Calu3 (cell line): Measurements from ENCODE around the gene WASF3. TPM values are rescaled to one million over a fixed set of nuclear protein-coding genes. Genes with fewer than 3 reads are reported as not detected.
"Not testable (repeated sequence)": the region's sequence is repeated elsewhere in the genome, so short reads cannot be mapped to it uniquely, and the experiment has no call there.

ENCODE experiments used
- BruUV-seq: library from RNA; stranded (reverse); fragments of 400-500 nt; replicated peaks from 2 replicates; lab custom pipeline; 2021; lab: Mats Ljungman, UMichigan
- CTCF ChIA-PET: fragments of 300-600 bp; sonication (Branson Sonifier 250); formaldehyde crosslinking; loops from one replicate; lab custom pipeline; 2022; ENCODE audit warnings: antibody characterized with exemption; lab: Charles Lee
- DNase-seq: peaks from one replicate; pipeline ENCODE4 v3.0.0; 2022
- H3K27ac Mint-ChIP-seq: one replicate; pipeline ENCODE4 v1.8.0; 2022; ENCODE audit warnings: mixed read lengths; ENCODE audit not compliant: unreplicated experiment
- H3K27me3 Mint-ChIP-seq: one replicate; pipeline ENCODE4 v1.8.0; 2022; ENCODE audit warnings: mixed read lengths; ENCODE audit not compliant: unreplicated experiment
- H3K36me3 Mint-ChIP-seq: one replicate; pipeline ENCODE4 v1.8.0; 2022; ENCODE audit warnings: mild to moderate bottlenecking, moderate library complexity, mixed read lengths; ENCODE audit not compliant: insufficient read depth, unreplicated experiment
- H3K4me1 Mint-ChIP-seq: one replicate; pipeline ENCODE4 v1.8.0; 2022; ENCODE audit warnings: mild to moderate bottlenecking, low read depth, mixed read lengths; ENCODE audit not compliant: unreplicated experiment
- H3K4me3 Mint-ChIP-seq: one replicate; pipeline ENCODE4 v1.8.0; 2022; ENCODE audit warnings: mild to moderate bottlenecking, low read depth, moderate library complexity, mixed read lengths; ENCODE audit not compliant: unreplicated experiment
- H3K9me3 Mint-ChIP-seq: one replicate; pipeline ENCODE4 v1.8.0; 2022; ENCODE audit warnings: low read depth, mixed read lengths; ENCODE audit not compliant: unreplicated experiment
- CTCF ChIP-seq: fragments of 200-600 bp; IDR thresholded peaks from one replicate; pipeline ENCODE4 v1.8.0; 2022; ENCODE audit warnings: antibody characterized with exemption; ENCODE audit not compliant: unreplicated experiment
- intact Hi-C: fragments of 100-400 bp; cut with micrococcal nuclease; formaldehyde crosslinking; loops from one replicate; pipeline ENCODE4 v1.10.0; 2022; ENCODE audit not compliant: unreplicated experiment
- total RNA-seq: library from RNA; stranded (reverse); gene quantifications from 2 replicates; pipeline ENCODE4 v1.2.3, GENCODE V29; 2022

WASF3 gene
- total RNA-seq, 1 experiment from 2014 or later, result 8.7 TPM

GRCh38 chr13:26721251-26722121 lies 164.0 kb downstream of the WASF3 start:
- no peak for DNase-seq
- H3K27me3 Mint-ChIP-seq, result peaks cover 35% of the 10 kb centered on the region

DNA sequence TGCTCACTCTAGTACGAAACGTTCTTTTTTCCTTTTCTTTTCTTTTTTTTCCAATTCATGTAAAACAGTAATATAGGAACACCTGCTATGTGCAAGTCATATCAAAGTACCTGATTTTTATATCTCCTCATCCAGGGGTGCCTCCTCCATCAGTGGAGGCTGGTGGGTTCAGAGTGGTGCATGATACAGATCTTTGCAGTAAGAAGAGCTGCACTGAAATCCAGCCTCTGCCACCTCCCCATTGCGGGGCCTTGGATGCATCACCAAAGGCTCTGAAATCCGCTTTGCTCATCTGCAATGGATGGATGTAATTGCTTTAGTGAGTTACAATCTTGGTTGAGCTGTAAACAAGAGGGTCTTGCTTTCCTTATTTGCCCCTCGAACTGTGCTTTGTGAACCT lies 164.8 kb downstream of the WASF3 start:
- H3K9me3 Mint-ChIP-seq, result no peaks in the 10 kb centered on the region
- no peaks in the 10 kb centered on the region for H3K4me1 Mint-ChIP-seq
- TF ChIP-seq CTCF, result no peak
- intact Hi-C loops, result no loop called here
- no peak for DNase-seq
- H3K4me3 Mint-ChIP-seq, result no peak overlapping the region
- H3K27me3 Mint-ChIP-seq, result peaks cover 43% of the 10 kb centered on the region
- no peaks in the 10 kb centered on the region for H3K36me3 Mint-ChIP-seq
- BruUV-seq, result no TSS peak
- CTCF ChIA-PET, result no interaction called here
- H3K27ac Mint-ChIP-seq, result no peak overlapping the region

More at GRCh38 chr13:26721251-26722121, 164.0 kb downstream of the WASF3 start:
- TF ChIP-seq CTCF, result no peak
- no peak overlapping the region for H3K4me3 Mint-ChIP-seq
- no peaks in the 10 kb centered on the region for H3K9me3 Mint-ChIP-seq
- H3K36me3 Mint-ChIP-seq, result no peaks in the 10 kb centered on the region
- no peak overlapping the region for H3K27ac Mint-ChIP-seq
- CTCF ChIA-PET, result interaction anchor here (0.5 to 0.6 kb wide), 2 partner anchors 11 to 225 kb away, joined by 3 to 4 read pairs; no protein-coding TSS in a partner anchor
- no peaks in the 10 kb centered on the region for H3K4me1 Mint-ChIP-seq
- no TSS peak for BruUV-seq
- intact Hi-C loops, result no loop called here

GRCh38 chr13:26723620-26724019 lies 166.1 kb downstream of the WASF3 start:
- CTCF ChIA-PET, H3K27ac Mint-ChIP-seq, DNase-seq, H3K4me1 Mint-ChIP-seq, intact Hi-C loops, H3K4me3 Mint-ChIP-seq, H3K9me3 Mint-ChIP-seq, BruUV-seq, H3K36me3 Mint-ChIP-seq: not testable (repeated sequence)
- peaks cover 56% of the 10 kb centered on the region for H3K27me3 Mint-ChIP-seq

DNA sequence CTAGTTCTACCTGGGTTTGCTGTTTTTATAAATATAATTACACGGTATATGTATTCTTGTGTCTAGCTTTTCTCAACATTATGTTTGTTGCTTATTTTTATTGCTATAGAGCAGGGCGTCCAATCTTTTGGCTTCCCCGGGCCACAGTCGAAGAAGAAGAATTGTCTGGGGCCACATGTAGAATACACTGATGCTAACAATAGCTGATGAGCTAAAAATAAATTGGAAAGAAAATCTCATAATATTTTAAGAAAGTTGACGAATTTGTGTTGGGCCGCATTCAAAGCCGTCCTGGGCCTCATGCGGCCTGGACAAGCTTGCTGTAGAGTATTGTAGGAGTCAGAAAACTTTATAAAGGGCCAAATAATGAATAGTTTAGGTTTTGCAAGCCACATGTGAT lies 169.2 kb downstream of the WASF3 start:
- intact Hi-C loops, result no loop called here
- no peaks in the 10 kb centered on the region for H3K36me3 Mint-ChIP-seq

More for the DNA sequence above, 169.2 kb downstream of the WASF3 start:
- DNase-seq, result no peak
- Mint-ChIP-seq H3K4me3 (no peak overlapping the region), H3K9me3 (no peaks in the 10 kb centered on the region), H3K27me3 (peaks cover 71% of the 10 kb centered on the region), H3K4me1 (no peaks in the 10 kb centered on the region), H3K27ac (no peak overlapping the region)
- TF ChIP-seq CTCF, result no peak
- BruUV-seq, result no TSS peak
- CTCF ChIA-PET, result no interaction called here
